ENCODE measurements around the gene ACACA.

- TF ChIP-seq, protein P1, sequence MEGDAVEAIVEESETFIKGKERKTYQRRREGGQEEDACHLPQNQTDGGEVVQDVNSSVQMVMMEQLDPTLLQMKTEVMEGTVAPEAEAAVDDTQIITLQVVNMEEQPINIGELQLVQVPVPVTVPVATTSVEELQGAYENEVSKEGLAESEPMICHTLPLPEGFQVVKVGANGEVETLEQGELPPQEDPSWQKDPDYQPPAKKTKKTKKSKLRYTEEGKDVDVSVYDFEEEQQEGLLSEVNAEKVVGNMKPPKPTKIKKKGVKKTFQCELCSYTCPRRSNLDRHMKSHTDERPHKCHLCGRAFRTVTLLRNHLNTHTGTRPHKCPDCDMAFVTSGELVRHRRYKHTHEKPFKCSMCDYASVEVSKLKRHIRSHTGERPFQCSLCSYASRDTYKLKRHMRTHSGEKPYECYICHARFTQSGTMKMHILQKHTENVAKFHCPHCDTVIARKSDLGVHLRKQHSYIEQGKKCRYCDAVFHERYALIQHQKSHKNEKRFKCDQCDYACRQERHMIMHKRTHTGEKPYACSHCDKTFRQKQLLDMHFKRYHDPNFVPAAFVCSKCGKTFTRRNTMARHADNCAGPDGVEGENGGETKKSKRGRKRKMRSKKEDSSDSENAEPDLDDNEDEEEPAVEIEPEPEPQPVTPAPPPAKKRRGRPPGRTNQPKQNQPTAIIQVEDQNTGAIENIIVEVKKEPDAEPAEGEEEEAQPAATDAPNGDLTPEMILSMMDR (conservative IDR thresholded peaks at IDR 0.05; ENCODE audit: low read depth, low read length) = no peak
- no peak for TF ChIP-seq EZH2phosphoT487 (IDR thresholded peaks at IDR 0.05; ENCODE audit: borderline replicate concordance, low read length)
Observed at GRCh38 chr17:37293770-37294169, 112.9 kb downstream of the ACACA start.
